NCI-H345 (cell line): ENCODE measurements around the gene HSPH1.
"Not testable (repeated sequence)": the region's sequence is repeated elsewhere in the genome, so short reads cannot be mapped to it uniquely, and the experiment has no call there.

Experiments used
- DNase-seq: peaks from one replicate; lab custom pipeline; 2025; lab: John Stamatoyannopoulos, UW

The HSPH1 gene

GRCh38 chr13:31131470-31131961, 30.2 kb downstream of the HSPH1 start:
- no peak for DNase-seq

- no peak for DNase-seq
Observed at GRCh38 chr13:31129419-31129818, 32.3 kb downstream of the HSPH1 start.

- no peak for DNase-seq
Observed at GRCh38 chr13:31124204-31124603, 37.5 kb downstream of the HSPH1 start.

DNA sequence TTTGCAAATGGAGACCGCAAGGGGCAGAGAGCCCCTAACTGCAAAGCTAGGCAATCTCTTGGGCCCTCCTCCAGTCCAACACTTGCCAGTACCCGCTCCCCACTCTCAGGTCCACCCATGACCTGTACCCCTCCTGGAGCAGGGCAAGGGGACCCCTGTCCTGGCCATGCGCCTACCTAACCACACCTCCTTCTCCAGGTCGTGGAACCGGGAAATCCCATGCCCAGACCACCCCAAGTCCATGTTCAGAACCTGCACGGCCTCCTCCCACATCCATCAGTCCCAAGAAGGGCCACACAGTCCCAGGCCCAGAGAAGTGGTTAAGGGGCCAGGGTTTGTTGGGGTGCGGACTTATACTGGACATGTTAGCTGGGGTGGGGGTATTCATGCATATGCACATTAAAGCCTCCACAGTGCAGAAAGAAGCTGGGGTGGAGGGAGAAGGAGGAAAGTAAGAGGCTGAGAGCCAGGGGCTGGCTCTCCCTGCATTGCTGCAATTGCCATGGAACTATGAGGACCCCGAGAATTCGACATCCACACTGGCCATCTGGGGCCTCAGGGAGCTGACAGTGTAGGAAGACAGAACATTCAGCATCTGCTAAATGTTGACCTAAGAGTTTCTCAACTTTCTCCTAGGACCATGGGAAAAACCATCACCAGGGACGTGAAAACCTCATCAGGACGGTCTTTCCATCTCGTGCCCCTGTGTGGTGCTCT, 39.0 kb downstream of the HSPH1 start:
- DNase-seq = no peak

- no peak for DNase-seq
Observed at GRCh38 chr13:31122143-31122542, 39.6 kb downstream of the HSPH1 start.

DNA sequence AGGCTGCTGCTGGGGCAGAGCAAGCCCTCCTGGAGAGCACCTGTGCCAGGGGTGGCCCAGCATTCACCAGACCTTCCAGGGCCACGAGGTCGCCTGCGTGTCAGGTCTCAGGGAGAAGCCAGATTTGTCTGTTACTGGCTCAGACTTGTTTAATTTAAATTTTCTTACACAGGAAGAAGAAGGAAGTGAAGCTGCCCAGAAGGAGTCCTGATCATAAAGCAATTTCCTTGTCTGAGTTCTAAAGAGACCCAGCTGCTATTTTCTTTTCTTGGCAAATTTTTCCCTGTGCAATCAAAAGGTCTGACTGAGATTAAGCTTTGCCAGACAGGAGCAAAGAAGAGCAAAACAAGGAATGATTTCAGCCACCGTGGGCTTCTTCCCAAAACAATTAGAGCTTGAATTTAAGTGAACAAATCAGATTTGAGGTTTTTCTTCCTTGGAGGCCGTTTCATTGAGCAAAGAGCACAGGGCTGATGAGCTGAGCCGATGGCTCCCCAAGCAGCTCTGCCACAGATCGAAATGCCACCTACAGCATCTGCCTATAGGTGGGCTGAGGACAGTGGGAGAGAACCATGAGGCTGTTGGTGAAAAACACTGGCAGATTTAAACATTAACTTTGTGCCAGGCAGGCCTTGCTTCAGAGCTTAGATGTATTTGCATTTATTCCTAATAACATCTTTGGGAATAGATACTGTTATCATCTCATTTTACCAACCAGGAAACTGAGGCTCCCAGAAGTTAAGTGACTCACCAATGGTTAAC, 40.1 kb downstream of the HSPH1 start:
- DNase-seq = no peak

DNA sequence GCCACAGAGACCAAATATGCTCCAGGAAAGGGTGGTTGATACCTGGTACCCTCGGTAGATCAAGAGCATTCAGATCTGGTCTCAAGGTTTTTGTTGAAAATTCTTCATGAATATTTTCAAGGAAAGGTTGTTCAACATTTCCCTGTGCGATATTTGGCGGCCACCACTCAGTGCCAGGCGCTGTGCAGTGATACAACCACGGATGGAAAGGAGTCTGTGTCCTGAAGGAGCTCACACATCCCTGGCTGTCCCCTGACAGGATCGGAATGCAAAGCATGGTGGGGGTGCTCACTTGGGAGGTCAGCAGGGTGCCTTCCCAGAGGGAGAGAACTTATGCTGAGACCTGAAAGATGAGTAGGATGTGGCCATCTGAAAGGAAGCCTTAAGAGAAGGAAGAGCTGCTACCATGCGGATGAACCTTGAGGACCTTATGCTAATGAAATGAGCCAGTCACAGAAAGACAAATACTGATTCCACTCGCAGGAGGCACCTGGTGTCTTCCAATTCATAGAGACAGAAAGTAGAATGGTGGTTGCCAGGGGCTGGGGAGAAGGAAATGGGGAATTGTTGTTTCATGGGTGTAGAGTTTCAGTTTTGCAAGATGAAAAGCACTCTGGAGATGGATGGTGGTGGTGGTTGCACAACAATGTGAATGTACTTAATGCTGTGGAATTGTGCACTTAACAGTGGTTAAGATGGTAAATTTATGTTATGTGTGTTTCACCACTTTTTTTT, 41.6 kb downstream of the HSPH1 start:
- peak; percentile 71 for DNase-seq

GRCh38 chr13:31119526-31119925, 42.2 kb downstream of the HSPH1 start:
- no peak for DNase-seq

DNA sequence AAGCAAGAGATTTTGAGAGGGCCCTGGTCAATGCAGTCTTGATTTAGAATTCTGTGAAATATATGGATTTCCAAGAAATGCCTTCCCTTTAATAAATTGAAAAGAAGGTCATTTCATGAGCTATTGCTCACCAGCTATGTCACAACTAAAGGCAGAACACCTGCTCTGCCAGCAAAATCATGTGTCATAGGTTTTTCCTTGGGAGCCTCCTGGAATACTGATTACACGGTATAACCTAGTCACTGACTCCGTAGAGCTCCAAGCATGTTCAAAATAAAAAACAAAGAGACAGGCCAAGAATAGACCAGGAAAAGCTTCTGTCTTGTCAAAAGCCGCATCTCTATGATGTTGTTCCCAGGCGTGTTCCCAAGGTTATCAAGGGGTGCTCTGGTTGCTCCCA, 45.5 kb downstream of the HSPH1 start:
- DNase-seq = no peak

DNA sequence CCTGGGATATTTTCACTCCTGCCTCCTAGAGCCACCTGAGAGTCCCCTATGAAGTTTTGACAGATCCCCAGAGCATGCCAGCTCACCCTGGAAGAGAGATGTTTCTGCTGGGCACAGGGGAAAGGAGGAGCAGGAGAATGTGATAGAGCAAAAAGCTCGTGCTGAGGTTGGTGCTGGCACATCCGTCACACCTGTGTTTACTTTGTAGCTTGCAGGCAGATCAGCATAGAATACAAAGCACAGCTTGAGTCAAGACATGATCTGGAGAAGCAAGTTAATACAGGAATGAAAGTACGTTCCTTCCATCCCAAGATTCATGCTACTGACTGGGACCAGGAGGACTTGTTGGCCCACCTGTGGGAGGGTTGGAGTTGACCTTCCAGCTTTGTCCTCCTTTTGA, 46.1 kb downstream of the HSPH1 start:
- DNase-seq = peak; percentile 44

GRCh38 chr13:31114641-31115040, 47.1 kb downstream of the HSPH1 start:
- DNase-seq = no peak

- no peak for DNase-seq
Observed at GRCh38 chr13:31111136-31111535, 50.6 kb downstream of the HSPH1 start.

GRCh38 chr13:31110617-31111016, 51.1 kb downstream of the HSPH1 start:
- DNase-seq = no peak

DNA sequence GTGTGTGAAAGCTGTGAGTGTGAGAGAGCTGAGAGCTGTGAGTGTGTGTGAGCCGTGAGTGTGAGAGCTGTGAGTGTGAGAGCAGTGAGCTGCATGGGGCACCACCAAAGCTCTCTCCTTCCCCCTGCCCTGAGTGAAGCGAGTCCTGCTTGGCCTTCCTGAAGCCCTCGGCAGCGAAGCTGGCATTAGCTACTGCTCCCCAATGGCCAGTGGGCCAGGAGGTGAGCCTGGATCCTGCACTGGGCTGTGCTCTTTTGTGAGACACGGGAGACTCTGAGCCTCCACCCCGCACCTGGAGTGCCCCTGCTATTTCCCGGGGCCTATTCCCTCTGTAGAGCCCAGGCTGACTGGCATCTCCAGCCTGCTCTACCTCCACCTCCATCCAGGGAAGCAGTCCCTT, 51.5 kb downstream of the HSPH1 start:
- DNase-seq = no peak

DNA sequence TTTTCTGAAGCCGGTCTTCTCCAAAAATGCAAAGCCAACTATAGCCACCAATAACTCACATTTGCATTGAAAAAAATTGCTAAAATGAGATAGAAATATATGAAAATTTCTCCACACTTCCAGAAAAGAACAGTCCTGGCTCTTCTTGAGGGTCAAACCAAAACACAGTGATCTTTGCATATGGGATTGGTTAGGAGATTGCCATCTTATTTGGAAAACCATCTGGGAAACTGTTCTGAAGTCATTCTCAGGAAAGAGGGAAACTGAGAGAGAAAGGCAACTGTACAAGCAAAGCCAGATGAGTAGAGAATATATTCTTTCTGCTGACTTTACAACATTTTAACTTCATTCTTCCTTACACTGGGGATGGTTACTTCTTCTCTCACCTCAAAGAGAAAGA, 54.6 kb downstream of the HSPH1 start:
- no peak for DNase-seq

DNA sequence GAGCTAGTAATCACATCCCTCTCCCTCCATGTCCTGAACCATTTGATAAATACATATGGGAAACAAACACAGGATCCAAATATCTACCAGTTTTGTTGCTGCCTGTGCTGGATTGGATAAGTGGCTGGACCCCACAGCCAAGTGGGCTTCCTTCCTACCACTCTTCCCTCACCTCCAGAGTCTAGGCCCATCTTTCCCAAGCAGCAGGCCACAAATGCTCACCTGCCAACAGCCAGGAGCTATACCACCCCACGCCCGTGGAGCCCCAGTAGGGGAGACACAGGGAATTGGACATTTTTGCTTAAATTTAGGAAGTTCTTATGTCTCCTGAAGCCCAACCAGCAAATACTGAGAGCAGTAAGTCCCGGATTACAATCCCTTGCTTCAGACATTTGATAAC, 55.8 kb downstream of the HSPH1 start:
- no peak for DNase-seq

- DNase-seq = no peak
Observed at GRCh38 chr13:31105020-31105795, 56.5 kb downstream of the HSPH1 start.

DNA sequence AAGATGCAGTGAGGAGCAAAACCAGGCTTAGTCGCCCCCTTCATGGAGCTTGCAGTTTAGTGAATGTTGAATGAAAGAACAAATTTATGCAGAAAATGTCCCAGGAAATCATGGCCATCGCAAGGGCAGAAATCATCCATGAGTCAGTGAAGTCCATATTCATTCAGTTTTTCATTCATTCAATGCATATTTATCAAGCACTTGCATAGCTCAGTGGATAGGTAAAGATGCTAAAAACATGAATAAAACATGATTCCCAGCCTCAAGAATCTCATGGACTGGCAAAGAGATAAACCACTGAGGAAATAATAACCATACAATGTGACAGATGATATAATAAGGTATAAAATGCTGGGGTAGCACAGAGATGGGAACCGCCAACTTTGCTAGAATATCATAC, 58.8 kb downstream of the HSPH1 start:
- DNase-seq = no peak

DNA sequence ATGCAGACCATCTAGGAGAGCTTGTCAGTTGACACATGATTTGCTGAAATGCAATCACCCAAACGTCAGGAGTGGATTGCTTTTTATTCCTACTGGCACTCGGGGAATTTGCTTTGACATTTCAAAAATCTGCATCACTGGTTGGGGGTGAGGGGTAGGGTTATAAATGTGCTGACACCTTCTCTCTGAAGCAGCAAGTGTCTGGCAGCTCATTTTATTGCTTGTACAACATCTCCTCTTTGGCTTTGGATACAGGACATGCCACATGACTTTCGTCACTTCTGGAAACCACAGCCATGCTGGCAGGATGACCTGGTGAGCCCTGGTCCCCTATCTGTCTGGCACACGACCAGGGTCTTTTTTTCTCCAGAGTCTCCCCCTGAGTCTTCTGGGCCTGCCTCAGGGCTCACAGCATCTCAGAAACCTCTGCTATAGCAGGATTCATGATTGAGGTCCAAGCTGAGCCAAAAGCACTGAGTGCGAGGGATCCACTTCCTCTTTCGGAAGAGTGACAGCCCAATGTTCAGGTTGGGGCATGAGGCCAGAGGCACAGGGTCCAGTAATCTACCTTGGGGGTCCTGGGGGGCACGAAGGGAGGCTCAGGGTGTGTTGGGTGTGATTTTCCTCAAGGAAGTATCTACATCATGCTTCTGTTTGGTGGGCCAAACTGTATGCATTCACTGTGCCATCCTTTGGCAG, 60.1 kb downstream of the HSPH1 start:
- no peak for DNase-seq

GRCh38 chr13:31100721-31101120, 61.0 kb downstream of the HSPH1 start:
- no peak for DNase-seq

- DNase-seq = not testable (repeated sequence)
Observed at GRCh38 chr13:31097911-31098434, 63.7 kb downstream of the HSPH1 start.
